Measurements from ENCODE around the gene ASTN1.

ASTN1 gene

DNA sequence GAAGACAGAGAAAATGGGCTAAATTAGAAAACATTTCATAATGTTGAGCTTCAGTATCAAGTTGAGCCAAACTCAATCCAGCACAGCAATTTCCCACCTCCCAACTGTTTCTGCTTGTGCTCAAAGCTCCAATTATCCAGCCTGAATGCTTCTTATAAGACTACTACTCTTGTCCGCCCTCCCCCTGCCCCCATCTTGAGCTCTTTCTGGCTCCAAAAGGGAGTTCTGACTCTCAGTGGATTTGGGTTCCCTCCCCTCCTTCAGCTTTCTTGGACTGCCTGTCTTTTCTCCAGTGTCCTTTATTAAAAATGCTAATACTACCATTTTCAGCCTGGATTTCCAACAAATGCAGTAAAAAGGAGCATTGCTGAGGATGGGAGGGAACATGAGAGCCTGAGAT is 174.8 kb downstream of the ASTN1 start (continued):
- TF ChIP-seq MZF1 (tag by site-specific recombination; IDR thresholded peaks at IDR 0.05; ENCODE audit: borderline replicate concordance), result no peak
- TF ChIP-seq ZNF223 (tag by site-specific recombination; IDR thresholded peaks at IDR 0.05), result no peak
- TF ChIP-seq, protein P1, sequence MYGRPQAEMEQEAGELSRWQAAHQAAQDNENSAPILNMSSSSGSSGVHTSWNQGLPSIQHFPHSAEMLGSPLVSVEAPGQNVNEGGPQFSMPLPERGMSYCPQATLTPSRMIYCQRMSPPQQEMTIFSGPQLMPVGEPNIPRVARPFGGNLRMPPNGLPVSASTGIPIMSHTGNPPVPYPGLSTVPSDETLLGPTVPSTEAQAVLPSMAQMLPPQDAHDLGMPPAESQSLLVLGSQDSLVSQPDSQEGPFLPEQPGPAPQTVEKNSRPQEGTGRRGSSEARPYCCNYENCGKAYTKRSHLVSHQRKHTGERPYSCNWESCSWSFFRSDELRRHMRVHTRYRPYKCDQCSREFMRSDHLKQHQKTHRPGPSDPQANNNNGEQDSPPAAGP (tag by site-specific recombination; IDR thresholded peaks at IDR 0.05), result no peak
- no peak for TF ChIP-seq GLI4 (tag by site-specific recombination; IDR thresholded peaks at IDR 0.05)
- TF ChIP-seq KLF8 (tag by site-specific recombination; IDR thresholded peaks at IDR 0.05), result no peak
- TF ChIP-seq ZNF501 (tag by site-specific recombination; IDR thresholded peaks at IDR 0.05), result no peak
- no peak for TF ChIP-seq ZNF555 (tag by site-specific recombination; conservative IDR thresholded peaks at IDR 0.05)
- no peak for TF ChIP-seq ZBTB8A (tag by site-specific recombination; IDR thresholded peaks at IDR 0.05)
- TF ChIP-seq, protein P2, sequence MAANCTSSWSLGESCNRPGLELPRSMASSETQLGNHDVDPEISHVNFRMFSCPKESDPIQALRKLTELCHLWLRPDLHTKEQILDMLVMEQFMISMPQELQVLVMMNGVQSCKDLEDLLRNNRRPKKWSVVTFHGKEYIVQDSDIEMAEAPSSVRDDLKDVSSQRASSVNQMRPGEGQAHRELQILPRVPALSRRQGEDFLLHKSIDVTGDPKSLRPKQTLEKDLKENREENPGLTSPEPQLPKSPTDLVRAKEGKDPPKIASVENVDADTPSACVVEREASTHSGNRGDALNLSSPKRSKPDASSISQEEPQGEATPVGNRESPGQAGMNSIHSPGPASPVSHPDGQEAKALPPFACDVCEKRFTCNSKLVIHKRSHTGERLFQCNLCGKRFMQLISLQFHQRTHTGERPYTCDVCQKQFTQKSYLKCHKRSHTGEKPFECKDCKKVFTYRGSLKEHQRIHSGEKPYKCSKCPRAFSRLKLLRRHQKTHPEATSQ (tag by site-specific recombination; IDR thresholded peaks at IDR 0.05), result no peak
- TF ChIP-seq, protein P3, sequence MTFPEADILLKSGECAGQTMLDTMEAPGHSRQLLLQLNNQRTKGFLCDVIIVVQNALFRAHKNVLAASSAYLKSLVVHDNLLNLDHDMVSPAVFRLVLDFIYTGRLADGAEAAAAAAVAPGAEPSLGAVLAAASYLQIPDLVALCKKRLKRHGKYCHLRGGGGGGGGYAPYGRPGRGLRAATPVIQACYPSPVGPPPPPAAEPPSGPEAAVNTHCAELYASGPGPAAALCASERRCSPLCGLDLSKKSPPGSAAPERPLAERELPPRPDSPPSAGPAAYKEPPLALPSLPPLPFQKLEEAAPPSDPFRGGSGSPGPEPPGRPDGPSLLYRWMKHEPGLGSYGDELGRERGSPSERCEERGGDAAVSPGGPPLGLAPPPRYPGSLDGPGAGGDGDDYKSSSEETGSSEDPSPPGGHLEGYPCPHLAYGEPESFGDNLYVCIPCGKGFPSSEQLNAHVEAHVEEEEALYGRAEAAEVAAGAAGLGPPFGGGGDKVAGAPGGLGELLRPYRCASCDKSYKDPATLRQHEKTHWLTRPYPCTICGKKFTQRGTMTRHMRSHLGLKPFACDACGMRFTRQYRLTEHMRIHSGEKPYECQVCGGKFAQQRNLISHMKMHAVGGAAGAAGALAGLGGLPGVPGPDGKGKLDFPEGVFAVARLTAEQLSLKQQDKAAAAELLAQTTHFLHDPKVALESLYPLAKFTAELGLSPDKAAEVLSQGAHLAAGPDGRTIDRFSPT (tag by site-specific recombination; IDR thresholded peaks at IDR 0.05), result no peak

DNA sequence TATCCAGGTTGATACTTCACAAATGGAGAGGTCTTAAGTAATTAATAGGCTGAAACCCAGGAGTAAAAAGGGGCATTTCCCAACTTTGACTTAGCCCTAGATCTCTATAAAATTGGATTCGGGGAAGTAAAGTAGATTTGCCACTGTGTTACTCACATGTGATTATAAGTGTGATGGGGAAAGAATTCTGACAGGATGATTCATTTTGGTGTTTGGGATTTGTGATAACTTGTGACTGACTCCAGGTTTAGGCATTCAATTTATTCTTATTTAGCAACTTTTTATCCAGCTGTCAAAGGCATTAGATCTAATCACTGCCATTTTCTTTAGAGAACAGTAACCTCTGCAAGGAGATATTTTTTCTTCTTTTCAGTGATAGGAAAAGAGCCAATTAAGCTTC is 175.5 kb downstream of the ASTN1 start:
- Histone ChIP-seq H3K9me3 (ENCODE audit: control insufficient read depth, insufficient read depth, low read depth, low read length) (no peaks in the 10 kb centered on the region), H3K4me1 (ENCODE audit: control insufficient read depth, insufficient read depth, low read length) (no peaks in the 10 kb centered on the region), H3K36me3 (ENCODE audit: control insufficient read depth in 2 of 2, insufficient read depth in 1 of 2, low read length in 2 of 2) (no peaks in the 10 kb centered on the region), H3K4me3 (ENCODE audit: low read depth, low read length) (no peak overlapping the region), H3K27ac (ENCODE audit: extremely low read depth, low read depth, low read length) (no peak overlapping the region)
- ChIA-PET CTCF (no interaction called here), POLR2A (no interaction called here)
- TF ChIP-seq ZNF670 (tag by site-specific recombination; IDR thresholded peaks at IDR 0.05; ENCODE audit: low read depth) (no peak), ZNF701 (tag by site-specific recombination; IDR thresholded peaks at IDR 0.05) (no peak), IKZF3 (tag by site-specific recombination; IDR thresholded peaks at IDR 0.05) (no peak), ZNF776 (tag by site-specific recombination; IDR thresholded peaks at IDR 0.05; ENCODE audit: borderline replicate concordance) (no peak), ZNF791 (tag by site-specific recombination; IDR thresholded peaks at IDR 0.05) (no peak), ZBTB7A (tag by site-specific recombination; IDR thresholded peaks at IDR 0.05; ENCODE audit: low read depth) (no peak), ZNF302 (tag by site-specific recombination; IDR thresholded peaks at IDR 0.05; ENCODE audit: low read depth) (no peak)
- TF ChIP-seq, protein P4, sequence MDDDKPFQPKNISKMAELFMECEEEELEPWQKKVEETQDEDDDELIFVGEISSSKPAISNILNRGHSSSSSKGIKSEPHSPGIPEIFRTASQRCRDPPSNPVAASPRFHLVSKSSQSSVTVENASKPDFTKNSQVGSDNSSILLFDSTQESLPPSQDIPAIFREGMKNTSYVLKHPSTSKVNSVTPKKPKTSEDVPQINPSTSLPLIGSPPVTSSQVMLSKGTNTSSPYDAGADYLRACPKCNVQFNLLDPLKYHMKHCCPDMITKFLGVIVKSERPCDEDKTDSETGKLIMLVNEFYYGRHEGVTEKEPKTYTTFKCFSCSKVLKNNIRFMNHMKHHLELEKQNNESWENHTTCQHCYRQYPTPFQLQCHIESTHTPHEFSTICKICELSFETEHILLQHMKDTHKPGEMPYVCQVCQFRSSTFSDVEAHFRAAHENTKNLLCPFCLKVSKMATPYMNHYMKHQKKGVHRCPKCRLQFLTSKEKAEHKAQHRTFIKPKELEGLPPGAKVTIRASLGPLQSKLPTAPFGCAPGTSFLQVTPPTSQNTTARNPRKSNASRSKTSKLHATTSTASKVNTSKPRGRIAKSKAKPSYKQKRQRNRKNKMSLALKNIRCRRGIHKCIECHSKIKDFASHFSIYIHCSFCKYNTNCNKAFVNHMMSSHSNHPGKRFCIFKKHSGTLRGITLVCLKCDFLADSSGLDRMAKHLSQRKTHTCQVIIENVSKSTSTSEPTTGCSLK (tag by site-specific recombination; IDR thresholded peaks at IDR 0.05), result no peak
- TF ChIP-seq, protein P5, sequence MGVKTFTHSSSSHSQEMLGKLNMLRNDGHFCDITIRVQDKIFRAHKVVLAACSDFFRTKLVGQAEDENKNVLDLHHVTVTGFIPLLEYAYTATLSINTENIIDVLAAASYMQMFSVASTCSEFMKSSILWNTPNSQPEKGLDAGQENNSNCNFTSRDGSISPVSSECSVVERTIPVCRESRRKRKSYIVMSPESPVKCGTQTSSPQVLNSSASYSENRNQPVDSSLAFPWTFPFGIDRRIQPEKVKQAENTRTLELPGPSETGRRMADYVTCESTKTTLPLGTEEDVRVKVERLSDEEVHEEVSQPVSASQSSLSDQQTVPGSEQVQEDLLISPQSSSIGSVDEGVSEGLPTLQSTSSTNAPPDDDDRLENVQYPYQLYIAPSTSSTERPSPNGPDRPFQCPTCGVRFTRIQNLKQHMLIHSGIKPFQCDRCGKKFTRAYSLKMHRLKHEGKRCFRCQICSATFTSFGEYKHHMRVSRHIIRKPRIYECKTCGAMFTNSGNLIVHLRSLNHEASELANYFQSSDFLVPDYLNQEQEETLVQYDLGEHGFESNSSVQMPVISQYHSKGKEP (tag by site-specific recombination; IDR thresholded peaks at IDR 0.05), result no peak
